ENCODE data around the gene MUC20.

GRCh38 chr3:195690951-195691350 is 29.8 kb upstream of the MUC20 start:
- no peak for TF ChIP-seq POLR2AphosphoS5 (IDR thresholded peaks at IDR 0.05; ENCODE audit: low read depth, low read length)
- no peak for TF ChIP-seq POLR2A (IDR thresholded peaks at IDR 0.05; ENCODE audit: low read depth, low read length)
- TF ChIP-seq TAF1 (IDR thresholded peaks at IDR 0.05; ENCODE audit: borderline replicate concordance, low read depth, low read length): no peak

All from GM12892 (cell line).